Thyroid gland (tissue), 4 donors: ENCODE data around the gene MRPS23. TPM values are rescaled to one million over a fixed set of nuclear protein-coding genes. Genes with fewer than 3 reads are reported as not detected.

Experiments used
- DNase-seq, 2 donors: peaks; one replicate each; pipeline ENCODE4 v3.0.0-alpha.2; 2019
- H3K27ac ChIP-seq, 3 donors: fragments of 200-600 bp; sonication (generic); 1 replicate in 2 of 3; 2 replicates in 1 of 3; pipeline ENCODE4 v1.5.1; 2016 to 2019; ENCODE audit warnings: mild to moderate bottlenecking in 1 of 3, moderate library complexity in 1 of 3
- H3K27me3 ChIP-seq: fragments of 200-600 bp; sonication (generic); one replicate; pipeline ENCODE4 v1.5.1; 2019
- H3K36me3 ChIP-seq, 2 donors: fragments of 200-600 bp; sonication (generic); one replicate each; pipeline ENCODE4 v1.5.1; 2016 to 2019
- H3K4me1 ChIP-seq, 2 donors: fragments of 200-600 bp; sonication (generic); one replicate each; pipeline ENCODE4 v1.5.1; 2017 to 2019
- H3K4me3 ChIP-seq, 3 donors: fragments of 200-600 bp; sonication (generic); replicated peaks in 1 of 3; 1 replicate in 2 of 3; 2 replicates in 1 of 3; pipeline ENCODE4 v1.5.1; 2016; ENCODE audit warnings: mild to moderate bottlenecking in 1 of 3
- H3K9me3 ChIP-seq: fragments of 200-600 bp; sonication (generic); one replicate; pipeline ENCODE4 v1.5.1; 2017
- CTCF ChIP-seq, 6 experiments: fragments of 200-600 bp in 3 of 6; fragments of 450-650 bp in 3 of 6; sonication (generic) in 3 of 6; IDR thresholded peaks; one replicate each; pipeline ENCODE4 v1.5.1; 2016 to 2019; ENCODE audit warnings: antibody characterized with exemption in 6 of 6, mild to moderate bottlenecking in 2 of 6, inconsistent platforms in 1 of 6, moderate library complexity in 1 of 6
- POLR2A ChIP-seq, 2 donors: fragments of 450-650 bp; IDR thresholded peaks; one replicate each; pipeline ENCODE4 v1.6.1; 2017; ENCODE audit warnings: antibody characterized with exemption in 2 of 2, mild to moderate bottlenecking in 2 of 2, moderate library complexity in 1 of 2
- WGBS, 2 donors: methylation state at CpG; one replicate each; pipeline ENCODE4 v1.1.5; 2017; 5-methylcytosine and 5-hydroxymethylcytosine counted together
- intact Hi-C: fragments of 100-400 bp; cut with DNase I; formaldehyde crosslinking; loops from one replicate; pipeline ENCODE4 v1.15.1; 2023
- total RNA-seq, 4 donors: library from RNA; depleted of rRNA; stranded (reverse); fragments of >200 nt; gene quantifications; one replicate each; pipeline ENCODE4 v1.2.3, GENCODE V29; 2016

MRPS23 gene
- total RNA-seq, 4 donors from 2014 or later: 23.6 to 44.3 (median 34.8) TPM

DNA sequence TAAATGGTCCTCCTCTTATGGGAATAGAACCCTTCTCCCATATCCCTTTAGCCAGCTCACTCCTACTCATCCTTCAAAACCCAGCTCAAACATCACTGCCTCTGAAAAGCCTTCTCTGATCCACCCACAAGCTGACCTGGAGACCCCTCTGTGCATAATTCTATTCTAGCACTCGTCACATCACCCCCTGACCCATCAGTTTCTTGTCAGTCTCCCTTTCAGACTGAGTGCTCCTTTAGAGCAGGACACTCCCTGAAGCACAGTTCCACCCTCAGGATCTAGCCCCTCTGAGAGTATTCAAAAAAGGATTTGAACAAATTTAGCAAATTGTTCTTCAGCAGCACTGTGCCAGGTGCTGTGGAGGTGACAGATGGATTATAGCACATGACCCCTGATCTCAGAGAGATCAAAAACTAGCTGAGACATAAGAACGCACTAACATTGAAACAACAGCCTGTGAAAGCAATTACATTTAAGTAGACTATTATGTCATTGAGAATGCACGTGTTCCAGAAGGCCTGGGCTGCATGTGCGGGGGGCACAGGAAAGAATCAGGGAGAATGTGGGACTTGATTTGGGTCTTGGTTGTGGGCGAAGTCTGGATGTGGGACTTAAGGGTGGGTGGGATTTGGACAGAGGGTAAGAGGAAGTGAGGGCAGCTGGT lies 43.5 kb downstream of the MRPS23 start:
- 67 to 75% methylated on average over 4 of the region's 5 CpGs for WGBS, 2 donors
- no peak for TF ChIP-seq POLR2A (IDR thresholded peaks at IDR 0.05)
- no peak for TF ChIP-seq CTCF (IDR thresholded peaks at IDR 0.05)
- no peaks in the 10 kb centered on the region for H3K9me3 ChIP-seq
- no peak for DNase-seq
- no peak overlapping the region for H3K27ac ChIP-seq
- intact Hi-C loops: no loop called here
- H3K4me1 ChIP-seq: peaks cover 0 to 10% of the 10 kb centered on the region in 2 donors
- H3K27me3 ChIP-seq: no peaks in the 10 kb centered on the region
- no peak overlapping the region for H3K4me3 ChIP-seq
- H3K36me3 ChIP-seq: no peaks in the 10 kb centered on the region

DNA sequence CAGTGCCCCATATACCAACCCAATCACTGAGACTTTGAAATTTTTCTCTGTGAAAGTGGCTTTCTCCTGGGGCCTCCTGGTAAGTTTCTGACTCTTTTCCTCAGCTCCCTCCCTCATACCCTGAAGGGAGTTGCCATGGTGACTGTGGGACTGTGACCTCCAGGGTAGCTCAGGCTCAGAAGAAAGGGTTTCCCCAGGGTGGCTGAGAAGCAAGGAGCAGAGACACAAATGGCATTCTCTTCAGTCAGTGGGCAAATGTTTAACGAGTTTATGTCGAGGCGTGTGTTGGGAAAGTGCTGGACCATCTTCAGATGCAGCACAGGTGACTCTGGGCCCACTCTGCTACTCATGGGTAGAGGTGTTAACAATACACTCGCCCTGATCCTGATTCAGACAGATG lies 46.8 kb downstream of the MRPS23 start:
- no peak for DNase-seq
- Histone ChIP-seq H3K4me3 (no peak overlapping the region), H3K27ac (no peak overlapping the region), H3K36me3 (no peaks in the 10 kb centered on the region), H3K4me1 (no peaks in the 10 kb centered on the region), H3K9me3 (no peaks in the 10 kb centered on the region), H3K27me3 (no peaks in the 10 kb centered on the region)
- 26 to 49% methylated on average over 4 of the region's 4 CpGs for WGBS, 2 donors
- intact Hi-C loops: no loop called here
- no peak for TF ChIP-seq CTCF (IDR thresholded peaks at IDR 0.05)
- TF ChIP-seq POLR2A (IDR thresholded peaks at IDR 0.05): no peak

- intact Hi-C loops: no loop called here
These were observed 48.7 kb downstream of the MRPS23 start for GRCh38 chr17:57801044-57801711.

GRCh38 chr17:57794841-57795240 lies 55.0 kb downstream of the MRPS23 start:
- intact Hi-C loops: no loop called here
- H3K27me3 ChIP-seq: no peaks in the 10 kb centered on the region
- 80 to 86% methylated on average over 2 of the region's 2 CpGs for WGBS, 2 donors
- H3K4me1 ChIP-seq: no peaks in the 10 kb centered on the region
- no peak for DNase-seq
- TF ChIP-seq CTCF (IDR thresholded peaks at IDR 0.05): no peak
- no peak for TF ChIP-seq POLR2A (IDR thresholded peaks at IDR 0.05)
- H3K9me3 ChIP-seq: no peaks in the 10 kb centered on the region
- H3K4me3 ChIP-seq: no peak overlapping the region
- no peaks in the 10 kb centered on the region for H3K36me3 ChIP-seq
- H3K27ac ChIP-seq: no peak overlapping the region

More at GRCh38 chr17:57801044-57801711, 48.7 kb downstream of the MRPS23 start:
- H3K27me3 ChIP-seq: no peaks in the 10 kb centered on the region
- H3K4me3 ChIP-seq: no peak overlapping the region
- WGBS, 2 donors: 60 to 94% methylated on average over 3 of the region's 3 CpGs
- H3K36me3 ChIP-seq: no peaks in the 10 kb centered on the region
- H3K4me1 ChIP-seq: no peaks in the 10 kb centered on the region
- H3K27ac ChIP-seq: no peak overlapping the region
- no peak for DNase-seq
- H3K9me3 ChIP-seq: no peaks in the 10 kb centered on the region
- TF ChIP-seq POLR2A (IDR thresholded peaks at IDR 0.05) (no peak), CTCF (IDR thresholded peaks at IDR 0.05) (no peak)

DNA sequence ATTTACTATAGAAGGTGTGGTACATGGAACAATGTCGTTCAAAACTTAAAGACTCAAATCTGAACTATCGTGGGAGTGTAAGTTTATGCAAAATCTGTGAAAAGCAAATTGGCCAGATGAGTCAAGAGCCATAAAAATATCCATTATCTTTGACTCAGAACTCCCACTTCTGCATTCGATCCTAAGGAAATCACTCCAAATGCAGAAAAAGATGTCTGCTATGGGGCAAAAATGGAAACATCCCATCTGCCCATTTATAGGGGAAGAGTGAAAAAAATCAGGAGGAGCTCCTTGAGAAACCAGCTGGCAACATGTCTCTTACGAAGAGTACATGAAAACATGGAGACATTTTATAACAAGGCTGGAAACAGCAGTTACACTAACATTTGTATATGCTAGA lies 61.1 kb downstream of the MRPS23 start:
- Histone ChIP-seq H3K4me3 (no peak overlapping the region), H3K9me3 (no peaks in the 10 kb centered on the region), H3K4me1 (no peaks in the 10 kb centered on the region), H3K27ac (no peak overlapping the region), H3K27me3 (no peaks in the 10 kb centered on the region), H3K36me3 (no peaks in the 10 kb centered on the region)
- TF ChIP-seq POLR2A (IDR thresholded peaks at IDR 0.05) (no peak), CTCF (IDR thresholded peaks at IDR 0.05) (no peak)
- intact Hi-C loops: no loop called here
- 77 to 83% methylated on average over 4 of the region's 4 CpGs for WGBS, 2 donors
- no peak for DNase-seq
